K562 (cell line): ENCODE results near the gene ARMH4. TPM values are rescaled to one million over a fixed set of nuclear protein-coding genes. Genes with fewer than 3 reads are reported as not detected.
A peak's percentile ranks its signal among the peaks of the same experiment; 100 is the strongest.

Experiments used
- ATAC-seq: fragments of 200-7000 bp; cut with Tn5 transposase; 3 replicates; pipeline ENCODE4 v1.9.1; 2020; ENCODE audit warnings: moderate library complexity
- BruUV-seq: library from RNA; stranded (reverse); fragments of 400-500 nt; replicated peaks from 2 replicates; lab custom pipeline; 2021; lab: Mats Ljungman, UMichigan
- CTCF ChIA-PET: fragments of 300-600 bp; formaldehyde crosslinking; extraction: SDS; loops from one replicate; lab custom pipeline; 2021; ENCODE audit warnings: low intra/inter-chr PET ratio; lab: Yijun Ruan, JAX
- POLR2A ChIA-PET: fragments of 300-600, 350-650 bp; sonication (Branson Sonifier 250); formaldehyde crosslinking; extraction: SDS; loops from one replicate; lab custom pipeline; 2021; ENCODE audit warnings: antibody characterized with exemption, inconsistent platforms; lab: Yijun Ruan, JAX
- DNase-seq, 4 experiments: peaks; one replicate each; pipeline versions ENCODE4 v3.0.0 to v3.0.0-alpha.2; 2011 to 2018; ENCODE audit warnings: low spot score in 3 of 4, mixed read lengths in 3 of 4; ENCODE audit errors: extremely low read depth in 1 of 4
- FAIRE-seq: peaks from 2 replicates; lab custom pipeline; 2011; peaks lifted over from hg19 to GRCh38; lab: Jason Lieb, UNC
- H2AFZ ChIP-seq: 2 replicates; pipeline ENCODE4 v1.6.0; 2011; ENCODE audit warnings: low read depth, low read length, control low read depth, inconsistent platforms
- H3K27ac ChIP-seq: fragments of 200-600 bp; 3 replicates; pipeline ENCODE4 v1.8.0; 2011; ENCODE audit warnings: low read depth, mild to moderate bottlenecking, control low read depth, inconsistent platforms, low read length, moderate library complexity, mixed read lengths; ENCODE audit errors: extremely low read depth
- H3K27me3 ChIP-seq, 2 experiments: fragments of 300-600 bp in 1 of 2; 2 replicates in 1 of 2; 3 replicates in 1 of 2; pipeline versions ENCODE4 v1.6.0 to v1.8.0; 2011; ENCODE audit warnings: inconsistent platforms in 2 of 2, low read length in 2 of 2, mild to moderate bottlenecking in 1 of 2, mixed read lengths in 1 of 2, moderate library complexity in 1 of 2; ENCODE audit not compliant: control insufficient read depth in 2 of 2, insufficient read depth in 2 of 2
- H3K36me3 ChIP-seq: fragments of 300-600 bp; 3 replicates; pipeline ENCODE4 v1.8.0; 2011; ENCODE audit warnings: mild to moderate bottlenecking, low read length, inconsistent platforms; ENCODE audit not compliant: control insufficient read depth, insufficient read depth
- H3K4me1 ChIP-seq, 2 experiments: fragments of 200-600 bp in 1 of 2; replicated peaks in 1 of 2; 2 replicates in 1 of 2; 3 replicates in 1 of 2; pipeline versions ENCODE4 v1.5.1 to v1.8.0; 2011; ENCODE audit warnings: inconsistent platforms in 2 of 2, low read length in 2 of 2, mild to moderate bottlenecking in 1 of 2, mixed read lengths in 1 of 2, moderate library complexity in 1 of 2; ENCODE audit not compliant: control insufficient read depth in 2 of 2, insufficient read depth in 2 of 2
- H3K4me2 ChIP-seq: 2 replicates; pipeline ENCODE4 v1.6.1; 2011; ENCODE audit warnings: low read length, control low read depth, inconsistent platforms, mixed read lengths; ENCODE audit not compliant: insufficient read depth
- H3K4me3 ChIP-seq: fragments of 200-600 bp; sonication (generic), shearing (Covaris generic); 2 replicates; pipeline ENCODE4 v1.5.1; 2016; ENCODE audit warnings: control low read depth, inconsistent platforms
- H3K79me2 ChIP-seq: fragments of 200-600 bp; 3 replicates; pipeline ENCODE4 v1.8.0; 2011; ENCODE audit warnings: low read length, inconsistent platforms; ENCODE audit not compliant: control insufficient read depth, insufficient read depth
- H3K9ac ChIP-seq, 2 experiments: 2 replicates each; pipeline versions ENCODE4 v1.6.0 to v1.6.1; 2011; ENCODE audit warnings: low read depth in 2 of 2, low read length in 2 of 2, control low read depth in 1 of 2, inconsistent platforms in 1 of 2, mild to moderate bottlenecking in 1 of 2, mixed read lengths in 1 of 2; ENCODE audit not compliant: insufficient read depth in 1 of 2
- H3K9me1 ChIP-seq: one replicate; pipeline ENCODE4 v1.6.0; 2011; ENCODE audit warnings: inconsistent platforms, mild to moderate bottlenecking, low read length, moderate library complexity; ENCODE audit not compliant: control insufficient read depth, insufficient read depth
- H3K9me3 ChIP-seq: replicated peaks from 2 replicates; pipeline ENCODE4 v1.5.1; 2011; ENCODE audit warnings: low read depth, low read length, inconsistent platforms; ENCODE audit not compliant: control insufficient read depth, insufficient read depth
- H4K20me1 ChIP-seq: replicated peaks from 2 replicates; pipeline ENCODE4 v1.6.1; 2011; ENCODE audit warnings: low read length, inconsistent platforms, mixed read lengths; ENCODE audit not compliant: control insufficient read depth, insufficient read depth
- HDAC6 ChIP-seq: IDR thresholded peaks from 2 replicates; pipeline ENCODE4 v1.6.1; 2012; ENCODE audit warnings: low read depth, mild to moderate bottlenecking, control low read depth, inconsistent platforms, low read length, moderate library complexity
- MYBL2 ChIP-seq, 2 experiments: fragments of 450-650 bp in 1 of 2; sonication (generic) in 1 of 2; formaldehyde crosslinking in 1 of 2; IDR thresholded peaks; 2 replicates each; pipeline versions ENCODE4 v1.6.1 to v1.8.1; 2017 to 2022; ENCODE audit warnings: borderline replicate concordance in 1 of 2, inconsistent platforms in 1 of 2, low read depth in 1 of 2, mild to moderate bottlenecking in 1 of 2, missing genetic modification reagents in 1 of 2, moderate library complexity in 1 of 2
- TAF9B ChIP-seq: fragments of 450-650 bp; IDR thresholded peaks from 2 replicates; pipeline ENCODE4 v1.6.1; 2018; ENCODE audit warnings: mild to moderate bottlenecking; ENCODE audit not compliant: partially characterized antibody
- ZFPM2 ChIP-seq: fragments of 250-450 bp; sonication (Bioruptor Pico); IDR thresholded peaks from 2 replicates; pipeline ENCODE4 v1.5.1; 2022; ENCODE audit warnings: mild to moderate bottlenecking
- ZNF41 ChIP-seq: fragments of 250-450 bp; sonication (Bioruptor Pico); conservative IDR thresholded peaks from 2 replicates; pipeline ENCODE4 v1.4.0; 2020; ENCODE audit warnings: mild to moderate bottlenecking
- WGBS: fragments of 100-300 bp; shearing (Covaris generic); methylation state at CpG from one replicate; pipeline ENCODE4 v1.1.6; 2016; ENCODE audit warnings: low coverage, mixed read lengths; ENCODE audit not compliant: insufficient coverage; ENCODE audit errors: missing lambda C conversion rate; 5-methylcytosine and 5-hydroxymethylcytosine counted together
- in situ Hi-C: fragments of 300-500 bp; cut with MboI; formaldehyde crosslinking; loops from 4 replicates; pipeline ENCODE4 v1.15.0; 2018; ENCODE audit warnings: inconsistent platforms, mixed read lengths
- intact Hi-C: fragments of 100-400 bp; cut with micrococcal nuclease; formaldehyde crosslinking; loops from 2 replicates; pipeline ENCODE4 v1.14.2; 2022
- polyA plus RNA-seq, 8 experiments: library from polyadenylated mRNA; depleted of rRNA in 4 of 8; stranded (reverse) in 5 of 8; unstranded in 3 of 8; fragments of >200 nt; fragmentation: Nextera tagmentation in 2 of 8; fragmentation: Illumina TruSeq in 1 of 8; extraction: Ambion mirVana in 2 of 8; extraction: Trizol in 1 of 8; gene quantifications; 2 replicates each; pipeline versions ENCODE4 v1.2.1 to v1.2.3, GENCODE V29; 2011 to 2014; ENCODE audit warnings: inconsistent platforms in 1 of 8, missing spikeins in 1 of 8
- total RNA-seq, 7 experiments: library from RNA; depleted of rRNA in 6 of 7; stranded (reverse); fragments of >200 nt in 6 of 7; fragmentation: Illumina TruSeq in 2 of 7; extraction: Trizol in 2 of 7; gene quantifications; 2 replicates each; pipeline versions ENCODE4 v1.2.1 to v1.2.3, GENCODE V29; 2011 to 2021; ENCODE audit warnings: low replicate concordance in 1 of 7
- TF ChIP-seq, protein P1 (sequence below): fragments of 450-650 bp; formaldehyde crosslinking; IDR thresholded peaks from 2 replicates; pipeline ENCODE4 v1.4.0; 2020; ENCODE audit warnings: mild to moderate bottlenecking, moderate library complexity
- TF ChIP-seq, protein P2 (sequence below), 2 experiments: fragments of 450-650 bp; formaldehyde crosslinking in 1 of 2; IDR thresholded peaks; 2 replicates each; pipeline versions ENCODE4 v1.4.0 to v1.6.1; 2014 to 2020; ENCODE audit warnings: mild to moderate bottlenecking in 2 of 2, borderline replicate concordance in 1 of 2, low read depth in 1 of 2
- TF ChIP-seq, protein P3 (sequence below): sonication (generic); formaldehyde crosslinking; IDR thresholded peaks from 2 replicates; pipeline ENCODE4 v1.8.1; 2023; ENCODE audit warnings: mild to moderate bottlenecking, missing genetic modification reagents

The ARMH4 gene
- total and polyA plus RNA-seq, 9 of the 15 experiments (the other 6 are each of a cell fraction or from before 2014, with no cell fraction given), result 0.06 to 0.98 (median 0.07) TPM; not detected in 2

DNA sequence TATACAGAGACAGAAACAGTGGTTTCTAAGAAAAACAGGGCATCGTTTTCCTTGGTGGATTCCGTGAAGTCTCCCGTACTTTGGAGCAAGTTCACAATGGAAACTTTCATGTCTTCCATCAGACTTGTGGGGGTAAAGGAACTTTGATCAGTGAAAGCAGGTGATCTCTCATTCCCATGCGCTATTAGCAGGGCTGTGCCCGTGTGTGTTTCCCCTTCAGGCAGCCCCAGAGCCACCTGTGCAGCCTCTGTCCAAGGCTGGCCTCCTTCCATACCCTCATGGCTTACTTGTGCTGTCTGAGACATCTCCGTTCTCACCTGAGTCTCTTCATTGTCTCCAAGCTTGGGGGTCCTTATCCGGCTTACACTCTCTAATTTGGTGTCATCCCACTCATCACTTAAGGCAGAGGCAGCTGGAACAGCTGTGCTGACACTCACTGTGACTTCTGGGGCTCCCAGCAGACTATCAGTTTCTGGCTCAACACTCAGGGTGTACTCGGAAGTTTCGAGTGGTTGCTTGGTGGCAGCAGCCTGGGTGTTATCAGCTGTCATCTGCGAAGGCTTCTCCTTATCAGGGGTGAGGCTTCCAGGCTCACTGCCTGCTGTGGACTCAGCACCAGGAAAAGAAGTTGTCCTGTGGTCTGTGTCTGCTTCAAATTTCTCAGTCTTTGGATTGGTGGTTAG lies 13.8 kb downstream of the ARMH4 start:
- Histone ChIP-seq H3K4me3 (no peak overlapping the region), H2AFZ (peak overlapping the region; percentile 34), H3K9me3 (no peaks in the 10 kb centered on the region), H3K4me1 (peaks cover 6 to 15% of the 10 kb centered on the region in 2 experiments), H3K27me3 (no peaks in the 10 kb centered on the region), H4K20me1 (no peaks in the 10 kb centered on the region), H3K79me2 (no peaks in the 10 kb centered on the region), H3K9ac (peak overlapping the region in 1 of 2 experiments; percentile 45; a peak in 1 of 4 replicates), H3K4me2 (peak overlapping the region; percentile 62), H3K36me3 (no peaks in the 10 kb centered on the region), H3K9me1 (no peaks in the 10 kb centered on the region), H3K27ac (no peak overlapping the region)
- in situ Hi-C loops (no loop called here), intact Hi-C loops (no loop called here)
- FAIRE-seq (peak; percentile 78), DNase-seq (peak; percentile 21 to 71 (median 40)), ATAC-seq (peak; percentile 90)
- ChIA-PET POLR2A (no interaction called here), CTCF (no interaction called here)
- no TSS peak for BruUV-seq
- 15% methylated on average over 9 of the region's 10 CpGs for WGBS
- no peak for TF ChIP-seq TAF9B
- TF ChIP-seq, protein P1, sequence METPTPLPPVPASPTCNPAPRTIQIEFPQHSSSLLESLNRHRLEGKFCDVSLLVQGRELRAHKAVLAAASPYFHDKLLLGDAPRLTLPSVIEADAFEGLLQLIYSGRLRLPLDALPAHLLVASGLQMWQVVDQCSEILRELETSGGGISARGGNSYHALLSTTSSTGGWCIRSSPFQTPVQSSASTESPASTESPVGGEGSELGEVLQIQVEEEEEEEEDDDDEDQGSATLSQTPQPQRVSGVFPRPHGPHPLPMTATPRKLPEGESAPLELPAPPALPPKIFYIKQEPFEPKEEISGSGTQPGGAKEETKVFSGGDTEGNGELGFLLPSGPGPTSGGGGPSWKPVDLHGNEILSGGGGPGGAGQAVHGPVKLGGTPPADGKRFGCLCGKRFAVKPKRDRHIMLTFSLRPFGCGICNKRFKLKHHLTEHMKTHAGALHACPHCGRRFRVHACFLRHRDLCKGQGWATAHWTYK, result no peak
- TF ChIP-seq HDAC6, result no peak
- no peak for TF ChIP-seq MYBL2 (IDR thresholded peaks at IDR 0.05; ENCODE audit: low read depth)
- no peak for TF ChIP-seq MYBL2 (CRISPR knock-in tag; IDR thresholded peaks at IDR 0.05; ENCODE audit: borderline replicate concordance)
- TF ChIP-seq, protein P2, sequence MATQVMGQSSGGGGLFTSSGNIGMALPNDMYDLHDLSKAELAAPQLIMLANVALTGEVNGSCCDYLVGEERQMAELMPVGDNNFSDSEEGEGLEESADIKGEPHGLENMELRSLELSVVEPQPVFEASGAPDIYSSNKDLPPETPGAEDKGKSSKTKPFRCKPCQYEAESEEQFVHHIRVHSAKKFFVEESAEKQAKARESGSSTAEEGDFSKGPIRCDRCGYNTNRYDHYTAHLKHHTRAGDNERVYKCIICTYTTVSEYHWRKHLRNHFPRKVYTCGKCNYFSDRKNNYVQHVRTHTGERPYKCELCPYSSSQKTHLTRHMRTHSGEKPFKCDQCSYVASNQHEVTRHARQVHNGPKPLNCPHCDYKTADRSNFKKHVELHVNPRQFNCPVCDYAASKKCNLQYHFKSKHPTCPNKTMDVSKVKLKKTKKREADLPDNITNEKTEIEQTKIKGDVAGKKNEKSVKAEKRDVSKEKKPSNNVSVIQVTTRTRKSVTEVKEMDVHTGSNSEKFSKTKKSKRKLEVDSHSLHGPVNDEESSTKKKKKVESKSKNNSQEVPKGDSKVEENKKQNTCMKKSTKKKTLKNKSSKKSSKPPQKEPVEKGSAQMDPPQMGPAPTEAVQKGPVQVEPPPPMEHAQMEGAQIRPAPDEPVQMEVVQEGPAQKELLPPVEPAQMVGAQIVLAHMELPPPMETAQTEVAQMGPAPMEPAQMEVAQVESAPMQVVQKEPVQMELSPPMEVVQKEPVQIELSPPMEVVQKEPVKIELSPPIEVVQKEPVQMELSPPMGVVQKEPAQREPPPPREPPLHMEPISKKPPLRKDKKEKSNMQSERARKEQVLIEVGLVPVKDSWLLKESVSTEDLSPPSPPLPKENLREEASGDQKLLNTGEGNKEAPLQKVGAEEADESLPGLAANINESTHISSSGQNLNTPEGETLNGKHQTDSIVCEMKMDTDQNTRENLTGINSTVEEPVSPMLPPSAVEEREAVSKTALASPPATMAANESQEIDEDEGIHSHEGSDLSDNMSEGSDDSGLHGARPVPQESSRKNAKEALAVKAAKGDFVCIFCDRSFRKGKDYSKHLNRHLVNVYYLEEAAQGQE (IDR thresholded peaks at IDR 0.05; ENCODE audit: borderline replicate concordance), result no peak
- TF ChIP-seq, protein P2 (CRISPR knock-in tag; IDR thresholded peaks at IDR 0.05; ENCODE audit: low read depth), result no peak
- no peak for TF ChIP-seq ZFPM2
- TF ChIP-seq ZNF41 (CRISPR knock-in tag), result no peak
- TF ChIP-seq, protein P3, sequence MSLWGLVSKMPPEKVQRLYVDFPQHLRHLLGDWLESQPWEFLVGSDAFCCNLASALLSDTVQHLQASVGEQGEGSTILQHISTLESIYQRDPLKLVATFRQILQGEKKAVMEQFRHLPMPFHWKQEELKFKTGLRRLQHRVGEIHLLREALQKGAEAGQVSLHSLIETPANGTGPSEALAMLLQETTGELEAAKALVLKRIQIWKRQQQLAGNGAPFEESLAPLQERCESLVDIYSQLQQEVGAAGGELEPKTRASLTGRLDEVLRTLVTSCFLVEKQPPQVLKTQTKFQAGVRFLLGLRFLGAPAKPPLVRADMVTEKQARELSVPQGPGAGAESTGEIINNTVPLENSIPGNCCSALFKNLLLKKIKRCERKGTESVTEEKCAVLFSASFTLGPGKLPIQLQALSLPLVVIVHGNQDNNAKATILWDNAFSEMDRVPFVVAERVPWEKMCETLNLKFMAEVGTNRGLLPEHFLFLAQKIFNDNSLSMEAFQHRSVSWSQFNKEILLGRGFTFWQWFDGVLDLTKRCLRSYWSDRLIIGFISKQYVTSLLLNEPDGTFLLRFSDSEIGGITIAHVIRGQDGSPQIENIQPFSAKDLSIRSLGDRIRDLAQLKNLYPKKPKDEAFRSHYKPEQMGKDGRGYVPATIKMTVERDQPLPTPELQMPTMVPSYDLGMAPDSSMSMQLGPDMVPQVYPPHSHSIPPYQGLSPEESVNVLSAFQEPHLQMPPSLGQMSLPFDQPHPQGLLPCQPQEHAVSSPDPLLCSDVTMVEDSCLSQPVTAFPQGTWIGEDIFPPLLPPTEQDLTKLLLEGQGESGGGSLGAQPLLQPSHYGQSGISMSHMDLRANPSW (CRISPR knock-in tag), result no peak
